Lower lobe of right lung (tissue), 2 donors: Measurements from ENCODE around the gene TPX2. TPM values are rescaled to one million over a fixed set of nuclear protein-coding genes. Genes with fewer than 3 reads are reported as not detected.

Source experiments
- ATAC-seq, 2 donors: fragments of 200-7000 bp; cut with Tn5 transposase; one replicate each; pipeline ENCODE4 v1.9.1; 2020 to 2022; ENCODE audit warnings: mild to moderate bottlenecking in 2 of 2, moderate library complexity in 2 of 2
- DNase-seq: peaks from one replicate; pipeline ENCODE4 v3.0.0-alpha.2; 2020
- H3K27ac ChIP-seq: fragments of 200-600 bp; one replicate; pipeline ENCODE4 v1.8.0; 2022
- H3K27me3 ChIP-seq: fragments of 200-600 bp; one replicate; pipeline ENCODE4 v1.8.0; 2022; ENCODE audit warnings: low read depth
- H3K36me3 ChIP-seq: fragments of 200-600 bp; one replicate; pipeline ENCODE4 v1.8.0; 2022; ENCODE audit warnings: mild to moderate bottlenecking
- H3K4me1 ChIP-seq: fragments of 200-600 bp; one replicate; pipeline ENCODE4 v1.8.0; 2022
- H3K4me3 ChIP-seq: fragments of 200-600 bp; one replicate; pipeline ENCODE4 v1.8.0; 2022; ENCODE audit warnings: mild to moderate bottlenecking
- H3K9me3 ChIP-seq: fragments of 200-600 bp; one replicate; pipeline ENCODE4 v1.8.0; 2022
- intact Hi-C: fragments of 100-400 bp; cut with DNase I; formaldehyde crosslinking; loops from one replicate; pipeline ENCODE4 v1.11.0; 2022
- total RNA-seq: library from RNA; stranded (reverse); fragmentation: NEBNext Ultra II Directional; extraction: Animal tissue kit (Norgen Biotek cat#: 25700); gene quantifications from one replicate; pipeline ENCODE4 v1.2.1, GENCODE V29; 2021
- TF ChIP-seq, protein P1 (sequence below): fragments of 200-600 bp; IDR thresholded peaks from one replicate; pipeline ENCODE4 v1.8.0; 2022; ENCODE audit warnings: antibody characterized with exemption, mild to moderate bottlenecking
- donor health status: DM: no; HTN: yes; CAD: no; lungs with severe emphysema.

The TPX2 gene
- total RNA-seq, 1 donor from 2014 or later = 1.9 TPM

DNA sequence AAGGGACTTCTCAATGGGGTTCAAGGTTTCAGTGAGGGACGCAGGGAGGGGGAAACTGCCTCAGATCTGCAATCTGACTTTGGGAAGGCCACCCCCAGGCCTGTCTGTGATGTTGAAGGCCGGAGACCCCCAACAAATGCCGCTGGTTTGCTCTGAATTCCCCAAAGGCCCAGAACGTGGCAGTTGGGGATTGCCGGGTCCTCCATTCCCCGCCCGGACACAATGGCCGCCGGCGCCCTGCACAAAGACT, 16.1 kb upstream of the TPX2 start:
- Histone ChIP-seq H3K27me3 (no peaks in the 10 kb centered on the region), H3K27ac (peak overlapping the region; percentile 100), H3K36me3 (peaks cover 13% of the 10 kb centered on the region), H3K9me3 (no peaks in the 10 kb centered on the region), H3K4me1 (peaks cover 28% of the 10 kb centered on the region), H3K4me3 (peak overlapping the region; percentile 98)
- DNase-seq (no peak), ATAC-seq (no peak)
- intact Hi-C loops = no loop called here
- TF ChIP-seq, protein P1, sequence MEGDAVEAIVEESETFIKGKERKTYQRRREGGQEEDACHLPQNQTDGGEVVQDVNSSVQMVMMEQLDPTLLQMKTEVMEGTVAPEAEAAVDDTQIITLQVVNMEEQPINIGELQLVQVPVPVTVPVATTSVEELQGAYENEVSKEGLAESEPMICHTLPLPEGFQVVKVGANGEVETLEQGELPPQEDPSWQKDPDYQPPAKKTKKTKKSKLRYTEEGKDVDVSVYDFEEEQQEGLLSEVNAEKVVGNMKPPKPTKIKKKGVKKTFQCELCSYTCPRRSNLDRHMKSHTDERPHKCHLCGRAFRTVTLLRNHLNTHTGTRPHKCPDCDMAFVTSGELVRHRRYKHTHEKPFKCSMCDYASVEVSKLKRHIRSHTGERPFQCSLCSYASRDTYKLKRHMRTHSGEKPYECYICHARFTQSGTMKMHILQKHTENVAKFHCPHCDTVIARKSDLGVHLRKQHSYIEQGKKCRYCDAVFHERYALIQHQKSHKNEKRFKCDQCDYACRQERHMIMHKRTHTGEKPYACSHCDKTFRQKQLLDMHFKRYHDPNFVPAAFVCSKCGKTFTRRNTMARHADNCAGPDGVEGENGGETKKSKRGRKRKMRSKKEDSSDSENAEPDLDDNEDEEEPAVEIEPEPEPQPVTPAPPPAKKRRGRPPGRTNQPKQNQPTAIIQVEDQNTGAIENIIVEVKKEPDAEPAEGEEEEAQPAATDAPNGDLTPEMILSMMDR = no peak

DNA sequence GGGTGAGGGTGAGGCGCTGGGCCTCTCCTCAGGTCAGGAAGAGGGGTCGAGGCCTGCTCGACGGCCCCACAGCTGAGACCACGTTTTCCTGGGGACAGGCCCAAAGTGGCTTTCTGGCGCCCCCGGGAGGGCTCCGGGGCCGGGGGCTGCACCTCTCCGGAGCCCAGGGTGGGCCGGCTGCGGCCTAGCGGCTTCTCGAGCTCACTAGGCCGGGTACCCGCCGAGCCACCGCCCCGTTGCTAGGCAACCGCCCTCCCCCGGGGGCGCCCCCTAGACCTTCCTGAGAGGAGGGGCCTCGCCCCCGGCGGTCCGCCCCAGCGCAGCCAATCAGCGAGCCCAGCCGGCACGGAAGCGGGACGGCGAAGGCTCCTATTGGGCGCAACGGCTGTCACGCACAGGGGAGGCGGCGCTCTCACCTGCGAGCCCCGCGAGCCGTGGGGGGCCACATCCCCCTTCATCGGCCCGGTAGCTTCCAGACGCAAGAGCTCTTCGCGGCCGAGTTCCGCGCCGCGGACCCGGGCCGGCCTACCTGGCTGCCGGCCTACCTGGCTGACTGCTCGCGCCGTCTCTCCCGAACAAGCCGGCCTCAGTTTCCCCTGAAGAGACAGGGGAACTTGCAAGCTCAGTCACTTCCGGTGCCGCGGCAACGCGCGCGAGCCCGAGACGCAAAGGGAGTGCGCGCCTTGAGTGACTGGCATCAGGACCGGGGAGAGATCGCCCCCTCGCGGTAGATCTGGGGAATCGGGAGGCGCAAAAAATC, 15.6 kb upstream of the TPX2 start:
- TF ChIP-seq, protein P1 = peak; percentile 90
- Histone ChIP-seq H3K27ac (peak overlapping the region; percentile 100), H3K4me1 (peaks cover 23% of the 10 kb centered on the region), H3K9me3 (no peaks in the 10 kb centered on the region), H3K4me3 (peak overlapping the region; percentile 98), H3K27me3 (no peaks in the 10 kb centered on the region), H3K36me3 (peaks cover 11% of the 10 kb centered on the region)
- peak; percentile 96 to 97 for ATAC-seq
- intact Hi-C loops = no loop called here
- DNase-seq = peak; percentile 98

DNA sequence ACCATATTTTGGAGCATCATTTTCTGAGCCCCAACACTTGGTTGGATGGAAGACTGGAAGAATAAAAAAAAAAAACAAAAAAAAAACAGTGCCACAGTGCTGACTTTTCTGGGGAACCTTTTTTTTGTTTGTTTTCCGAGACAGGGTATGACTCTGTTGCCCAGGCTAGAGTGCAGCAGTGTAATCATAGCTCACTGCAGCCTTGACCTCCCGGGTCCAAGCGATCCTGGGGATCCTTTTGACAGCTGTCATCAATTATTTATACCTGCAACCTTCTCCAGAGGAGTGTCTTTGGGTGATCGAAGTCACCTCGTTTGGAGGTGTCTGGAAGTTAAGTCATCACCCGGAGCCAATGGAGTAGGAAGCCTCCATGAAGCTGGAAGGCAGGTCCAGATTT, 7.8 kb upstream of the TPX2 start:
- Histone ChIP-seq H3K27me3 (no peaks in the 10 kb centered on the region), H3K9me3 (no peaks in the 10 kb centered on the region), H3K36me3 (no peaks in the 10 kb centered on the region), H3K4me1 (no peaks in the 10 kb centered on the region), H3K27ac (no peak overlapping the region), H3K4me3 (no peak overlapping the region)
- DNase-seq (no peak), ATAC-seq (no peak)
- intact Hi-C loops = no loop called here
- TF ChIP-seq, protein P1 = no peak

DNA sequence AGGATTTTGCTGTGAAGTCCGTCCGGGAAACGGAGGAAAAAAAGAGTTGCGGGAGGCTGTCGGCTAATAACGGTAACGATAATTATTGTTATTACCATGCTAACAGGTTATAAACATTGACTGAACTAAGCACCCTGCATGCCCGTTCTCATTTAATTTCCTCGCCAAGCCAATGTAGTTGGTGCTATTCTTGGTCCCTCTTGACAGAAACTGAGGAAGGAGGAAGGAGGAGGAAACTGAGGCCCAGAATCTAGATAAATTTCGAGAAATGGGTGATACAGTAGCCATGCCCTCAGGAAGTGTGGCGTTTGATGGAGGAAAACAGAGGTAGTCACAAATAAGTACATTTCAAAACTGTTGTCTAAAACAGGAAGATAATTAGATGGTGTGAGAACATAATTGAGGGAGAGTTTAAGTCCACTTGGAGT, 474 bp downstream of the TPX2 start:
- ATAC-seq (no peak), DNase-seq (no peak)
- H3K36me3 ChIP-seq = no peaks in the 10 kb centered on the region
- intact Hi-C loops = no loop called here
- no peaks in the 10 kb centered on the region for H3K4me1 ChIP-seq
- H3K27ac ChIP-seq = no peak overlapping the region
- TF ChIP-seq, protein P1 = no peak
- H3K27me3 ChIP-seq = no peaks in the 10 kb centered on the region
- peak overlapping the region; percentile 84 for H3K4me3 ChIP-seq
- no peaks in the 10 kb centered on the region for H3K9me3 ChIP-seq

DNA sequence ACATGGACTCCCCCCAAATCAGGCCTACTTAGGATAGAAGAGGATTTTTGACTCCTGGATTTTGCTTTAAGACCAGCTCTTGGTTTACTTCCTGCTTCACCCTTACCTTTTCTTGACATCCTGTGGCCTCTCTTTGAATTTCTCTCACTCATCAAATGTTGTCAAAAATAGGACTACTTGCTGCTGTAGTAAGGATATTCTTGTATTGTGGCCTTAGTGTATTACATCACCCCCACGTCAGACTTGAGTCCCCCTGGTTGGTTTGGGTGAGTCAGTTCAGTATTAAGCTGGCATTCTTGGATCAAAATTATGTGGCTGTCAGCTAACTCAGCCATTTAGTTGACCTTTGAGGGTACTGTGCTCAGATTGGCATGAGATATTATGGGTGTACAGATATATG, 1.1 kb downstream of the TPX2 start:
- ATAC-seq (no peak), DNase-seq (no peak)
- intact Hi-C loops = no loop called here
- Histone ChIP-seq H3K4me3 (no peak overlapping the region), H3K4me1 (no peaks in the 10 kb centered on the region), H3K9me3 (no peaks in the 10 kb centered on the region), H3K27me3 (no peaks in the 10 kb centered on the region), H3K27ac (no peak overlapping the region), H3K36me3 (no peaks in the 10 kb centered on the region)
- TF ChIP-seq, protein P1 = no peak
